ENCODE data around the gene IZUMO1.

The IZUMO1 gene

GRCh38 chr19:48746110-48746509, 599 bp downstream of the IZUMO1 start:
- Histone ChIP-seq H3K27ac (no peak overlapping the region), H3K27me3 (ENCODE audit: insufficient read depth, low read depth) (peaks cover 64% of the 10 kb centered on the region), H3K4me2 (no peak overlapping the region), H3K4me1 (ENCODE audit: low read depth, poor library complexity, severe bottlenecking) (no peaks in the 10 kb centered on the region), H3K79me2 (ENCODE audit: insufficient read depth, low read depth) (no peaks in the 10 kb centered on the region), H2AFZ (ENCODE audit: low read depth) (peak overlapping the region; percentile 70; the same call in 1 of the 2 replicates), H4K20me1 (ENCODE audit: insufficient read depth) (no peaks in the 10 kb centered on the region), H3K9ac (no peak overlapping the region), H3K36me3 (ENCODE audit: insufficient read depth) (no peaks in the 10 kb centered on the region), H3K4me3 (IDR thresholded peaks at IDR 0.05; ENCODE audit: insufficient read depth, low read depth, low read length) (no peak overlapping the region)
- no peak for TF ChIP-seq CTCF (conservative IDR thresholded peaks at IDR 0.05; ENCODE audit: low read depth, low read length)

DNA sequence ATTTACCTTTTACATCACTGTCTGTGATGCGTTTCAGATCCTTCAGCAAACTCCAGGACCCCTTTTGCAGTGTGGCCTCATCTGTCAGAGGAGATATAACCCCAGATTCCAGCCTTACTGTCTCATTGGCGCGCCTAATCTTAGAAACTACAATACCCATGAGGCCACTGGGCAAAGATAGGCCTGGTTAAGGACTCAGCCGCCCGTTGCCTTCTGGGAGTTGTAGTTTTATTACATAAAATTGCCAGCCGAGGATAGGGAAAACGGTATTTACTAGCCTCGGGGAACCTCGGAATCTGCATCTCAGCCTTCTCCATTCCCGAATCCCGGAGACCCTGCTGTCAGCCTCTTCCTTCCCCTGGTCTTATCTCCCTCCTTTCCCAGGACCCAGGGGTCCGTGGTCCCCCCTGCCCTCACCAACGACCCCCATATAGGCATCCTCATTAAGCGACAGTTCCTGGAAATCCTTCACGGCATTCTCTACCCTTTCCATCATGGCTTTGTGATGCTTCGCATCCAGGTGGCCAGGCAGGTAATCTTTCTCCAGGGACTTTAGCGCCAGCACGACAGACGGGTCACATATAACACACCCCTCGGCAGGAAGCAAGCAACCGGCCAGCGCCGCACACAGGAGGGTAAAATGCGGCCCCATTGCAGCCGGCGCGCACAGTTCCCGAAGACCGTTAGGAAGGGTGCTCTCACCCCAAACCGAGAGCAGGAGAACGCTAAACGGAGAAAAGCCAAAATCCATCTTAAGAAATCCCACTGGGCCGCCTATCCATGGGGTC, 1.3 kb downstream of the IZUMO1 start:
- Histone ChIP-seq H3K27ac (no peak overlapping the region), H3K9ac (no peak overlapping the region), H4K20me1 (ENCODE audit: insufficient read depth) (no peaks in the 10 kb centered on the region), H3K4me1 (ENCODE audit: low read depth, poor library complexity, severe bottlenecking) (no peaks in the 10 kb centered on the region), H3K36me3 (ENCODE audit: insufficient read depth) (no peaks in the 10 kb centered on the region), H2AFZ (ENCODE audit: low read depth) (no peak overlapping the region), H3K79me2 (ENCODE audit: insufficient read depth, low read depth) (no peaks in the 10 kb centered on the region), H3K27me3 (ENCODE audit: insufficient read depth, low read depth) (peaks cover 65% of the 10 kb centered on the region), H3K4me3 (IDR thresholded peaks at IDR 0.05; ENCODE audit: insufficient read depth, low read depth, low read length) (no peak overlapping the region), H3K4me2 (no peak overlapping the region)
- TF ChIP-seq CTCF (conservative IDR thresholded peaks at IDR 0.05; ENCODE audit: low read depth, low read length) = no peak

DNA sequence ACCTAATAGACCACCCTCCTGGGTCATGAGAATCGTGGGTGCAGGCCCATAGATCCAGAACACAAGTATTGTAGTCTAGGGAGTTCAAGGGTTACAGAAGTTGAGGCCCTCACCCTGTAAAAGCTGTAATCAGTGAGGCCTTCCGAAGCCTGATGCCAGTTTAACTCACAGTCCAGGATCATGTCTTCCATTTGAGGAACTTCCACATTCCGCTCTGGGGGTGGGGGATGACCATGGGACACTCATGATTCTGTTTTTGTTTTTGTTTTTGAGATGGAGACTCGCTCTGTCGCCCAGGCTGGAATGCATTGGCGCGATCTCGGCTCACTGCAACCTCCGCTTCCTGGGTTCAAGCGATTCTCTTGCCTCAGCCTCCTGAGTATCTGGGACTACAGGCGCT, 4.6 kb downstream of the IZUMO1 start:
- Histone ChIP-seq H3K79me2 (ENCODE audit: insufficient read depth, low read depth) (no peaks in the 10 kb centered on the region), H3K9ac (no peak overlapping the region), H3K4me3 (IDR thresholded peaks at IDR 0.05; ENCODE audit: insufficient read depth, low read depth, low read length) (no peak overlapping the region), H3K4me1 (ENCODE audit: low read depth, poor library complexity, severe bottlenecking) (peaks cover 9% of the 10 kb centered on the region), H3K27me3 (ENCODE audit: insufficient read depth, low read depth) (peaks cover 53% of the 10 kb centered on the region), H2AFZ (ENCODE audit: low read depth) (no peak overlapping the region), H3K36me3 (ENCODE audit: insufficient read depth) (no peaks in the 10 kb centered on the region), H3K4me2 (no peak overlapping the region), H3K27ac (no peak overlapping the region), H4K20me1 (ENCODE audit: insufficient read depth) (no peaks in the 10 kb centered on the region)
- no peak for TF ChIP-seq CTCF (conservative IDR thresholded peaks at IDR 0.05; ENCODE audit: low read depth, low read length)

- H3K4me3 ChIP-seq (IDR thresholded peaks at IDR 0.05; ENCODE audit: insufficient read depth, low read depth, low read length) = no peak overlapping the region
- no peak overlapping the region for H3K27ac ChIP-seq
- H2AFZ ChIP-seq (ENCODE audit: low read depth) = no peak overlapping the region
- no peak overlapping the region; the same call in 1 of the 2 replicates for H3K4me2 ChIP-seq
- H4K20me1 ChIP-seq (ENCODE audit: insufficient read depth) = no peaks in the 10 kb centered on the region
- H3K9ac ChIP-seq = no peak overlapping the region
- peaks cover 9% of the 10 kb centered on the region for H3K4me1 ChIP-seq (ENCODE audit: low read depth, poor library complexity, severe bottlenecking)
- TF ChIP-seq CTCF (conservative IDR thresholded peaks at IDR 0.05; ENCODE audit: low read depth, low read length) = no peak
- no peaks in the 10 kb centered on the region for H3K36me3 ChIP-seq (ENCODE audit: insufficient read depth)
- H3K79me2 ChIP-seq (ENCODE audit: insufficient read depth, low read depth) = no peaks in the 10 kb centered on the region
- H3K27me3 ChIP-seq (ENCODE audit: insufficient read depth, low read depth) = peaks cover 48% of the 10 kb centered on the region
These were observed 5.3 kb downstream of the IZUMO1 start for GRCh38 chr19:48741129-48741999.

Data from KMS-11 (cell line).